B cell (primary cell): ENCODE results near the gene KAT7. TPM values are rescaled to one million over a fixed set of nuclear protein-coding genes. Genes with fewer than 3 reads are reported as not detected.

Experiments
- ATAC-seq: fragments of 200-7000 bp; cut with Tn5 transposase; one replicate; pipeline ENCODE4 v1.10.0; 2021; ENCODE audit warnings: low read depth, mild to moderate bottlenecking, moderate number of reproducible peaks, moderate library complexity
- CTCF ChIA-PET: fragments of 350-600 bp; sonication (Branson Sonifier 250); formaldehyde crosslinking; loops from one replicate; lab custom pipeline; 2021; ENCODE audit warnings: antibody characterized with exemption, inconsistent platforms; lab: Charles Lee
- POLR2A ChIA-PET: fragments of 350-600 bp; sonication (Branson Sonifier 250); formaldehyde crosslinking; loops from one replicate; lab custom pipeline; 2021; ENCODE audit warnings: antibody characterized with exemption; lab: Charles Lee
- DNase-seq: peaks from one replicate; pipeline ENCODE4 v3.0.0; 2013
- H2AFZ ChIP-seq: 2 replicates; pipeline ENCODE4 v1.6.1; 2012; ENCODE audit warnings: mild to moderate bottlenecking, low read depth, low read length; ENCODE audit not compliant: insufficient read depth, poor library complexity, severe bottlenecking
- H3K27ac ChIP-seq, 2 donors: 1 replicate in 1 of 2; 2 replicates in 1 of 2; pipeline ENCODE4 v1.5.1; 2012 to 2013; ENCODE audit warnings: low read length in 2 of 2, mild to moderate bottlenecking in 2 of 2, moderate library complexity in 1 of 2
- H3K27me3 ChIP-seq, 4 experiments: fragments of 200-600 bp in 1 of 4; sonication (generic) in 1 of 4; replicated peaks in 1 of 4; 1 replicate in 2 of 4; 2 replicates in 2 of 4; pipeline versions ENCODE4 v1.6.1 to v1.7.0; 2013 to 2016; ENCODE audit warnings: low read length in 3 of 4, mild to moderate bottlenecking in 2 of 4, mixed read lengths in 1 of 4, moderate library complexity in 1 of 4; ENCODE audit not compliant: insufficient read depth in 4 of 4, control insufficient read depth in 3 of 4; ENCODE audit errors: control extremely low read depth in 1 of 4
- H3K36me3 ChIP-seq, 2 experiments: replicated peaks in 1 of 2; 1 replicate in 1 of 2; 2 replicates in 1 of 2; pipeline versions ENCODE4 v1.6.1 to v1.7.1; 2013; ENCODE audit warnings: low read length in 1 of 2; ENCODE audit not compliant: insufficient read depth in 2 of 2, control insufficient read depth in 1 of 2; ENCODE audit errors: control extremely low read depth in 1 of 2, extremely low read depth in 1 of 2
- H3K4me1 ChIP-seq, 2 donors: fragments of 200-600 bp in 1 of 2; sonication (generic) in 1 of 2; 1 replicate in 1 of 2; 2 replicates in 1 of 2; pipeline versions ENCODE4 v1.5.1 to v1.6.1; 2013 to 2017; ENCODE audit warnings: low read length in 2 of 2; ENCODE audit not compliant: control insufficient read depth in 2 of 2, insufficient read depth in 2 of 2
- H3K4me2 ChIP-seq: replicated peaks from 2 replicates; pipeline ENCODE3; 2012; ENCODE audit warnings: mild to moderate bottlenecking, low read depth, low read length; ENCODE audit not compliant: poor library complexity, severe bottlenecking
- H3K4me3 ChIP-seq, 5 experiments: fragments of 200-600 bp in 1 of 5; sonication (generic) in 1 of 5; 1 replicate in 3 of 5; 2 replicates in 2 of 5; pipeline versions ENCODE4 v1.5.1 to v1.7.0; 2011 to 2016; ENCODE audit warnings: low read length in 4 of 5, mild to moderate bottlenecking in 4 of 5, low read depth in 2 of 5, control low read depth in 1 of 5, moderate library complexity in 1 of 5; ENCODE audit not compliant: insufficient read depth in 1 of 5; ENCODE audit errors: control extremely low read depth in 1 of 5, extremely low read depth in 1 of 5
- H3K79me2 ChIP-seq: fragments of 200-600 bp; sonication (generic); one replicate; pipeline ENCODE4 v1.6.0; 2016; ENCODE audit warnings: low read length; ENCODE audit not compliant: control insufficient read depth, insufficient read depth
- H3K9ac ChIP-seq: fragments of 200-600 bp; sonication (generic); 2 replicates; pipeline ENCODE4 v1.6.1; 2017; ENCODE audit warnings: mild to moderate bottlenecking, low read length, moderate library complexity
- H3K9me3 ChIP-seq, 3 donors: one replicate each; pipeline versions ENCODE4 v1.6.1 to v1.7.1; 2013; ENCODE audit warnings: low read length in 2 of 3; ENCODE audit not compliant: control insufficient read depth in 2 of 3, insufficient read depth in 1 of 3; ENCODE audit errors: control extremely low read depth in 1 of 3
- H4K20me1 ChIP-seq: 2 replicates; pipeline ENCODE4 v1.6.0; 2012; ENCODE audit warnings: mild to moderate bottlenecking, low read length; ENCODE audit not compliant: insufficient read depth, control insufficient read depth, poor library complexity, severe bottlenecking
- H3K27ac Mint-ChIP-seq: one replicate; pipeline ENCODE4 v1.8.0; 2021; ENCODE audit warnings: mixed read lengths
- H3K27me3 Mint-ChIP-seq: one replicate; pipeline ENCODE4 v1.8.0; 2021; ENCODE audit warnings: mixed read lengths
- H3K4me1 Mint-ChIP-seq: one replicate; pipeline ENCODE4 v1.8.0; 2021; ENCODE audit warnings: mixed read lengths
- H3K4me3 Mint-ChIP-seq: one replicate; pipeline ENCODE4 v1.8.0; 2021; ENCODE audit warnings: mixed read lengths
- H3K9me3 Mint-ChIP-seq: one replicate; pipeline ENCODE4 v1.8.0; 2022; ENCODE audit warnings: mixed read lengths; ENCODE audit not compliant: insufficient read depth
- CTCF ChIP-seq: fragments of 200-600 bp; IDR thresholded peaks from one replicate; pipeline ENCODE4 v1.8.0; 2022; ENCODE audit warnings: antibody characterized with exemption, mild to moderate bottlenecking
- EZH2 ChIP-seq: IDR thresholded peaks from 2 replicates; pipeline ENCODE4 v1.6.1; 2012; ENCODE audit warnings: borderline replicate concordance, low read depth, mild to moderate bottlenecking, moderate library complexity, low read length; ENCODE audit not compliant: insufficient read depth, poor library complexity, severe bottlenecking
- WGBS: methylation state at CpG from one replicate; pipeline ENCODE4 v1.1.5; 2013; ENCODE audit warnings: missing lambda C conversion rate; ENCODE audit not compliant: insufficient coverage; 5-methylcytosine and 5-hydroxymethylcytosine counted together
- intact Hi-C: fragments of 100-400 bp; cut with micrococcal nuclease; formaldehyde crosslinking; loops from one replicate; pipeline ENCODE4 v1.10.0; 2022
- polyA plus RNA-seq: library from polyadenylated mRNA; depleted of rRNA; stranded (reverse); fragments of >200 nt; gene quantifications from 2 replicates; pipeline ENCODE4 v1.2.3, GENCODE V29; 2012
- total RNA-seq, 2 donors: library from RNA; stranded (reverse); fragments of 120-200 nt in 1 of 2; gene quantifications; 1 replicate in 1 of 2; 2 replicates in 1 of 2; pipeline versions ENCODE4 v1.2.3 to v1.2.4, GENCODE V29; 2013 to 2022

The KAT7 gene
- total and polyA plus RNA-seq, 2 donors (not counting 1 experiment from before 2014, with no cell fraction given), result 16.7 to 124 TPM

- intact Hi-C loops, result no loop called here
- Histone ChIP-seq H3K36me3 (no peaks in the 10 kb centered on the region), H2AFZ (no peak overlapping the region), H4K20me1 (no peaks in the 10 kb centered on the region), H3K4me1 (peaks cover 12 to 15% of the 10 kb centered on the region in 2 donors), H3K79me2 (no peaks in the 10 kb centered on the region), H3K4me3 (no peak overlapping the region), H3K4me2 (no peak overlapping the region), H3K9ac (no peak overlapping the region), H3K27me3 (peaks cover 0 to 24% (median 6%) of the 10 kb centered on the region in 4 experiments), H3K27ac (no peak overlapping the region), H3K9me3 (no peaks in the 10 kb centered on the region)
- 80% methylated on average over 6 of the region's 10 CpGs for WGBS
- DNase-seq (no peak), ATAC-seq (no peak)
- CTCF ChIA-PET, result interaction anchor here (0.6 to 1.4 kb wide), 2 partner anchors 143 to 240 kb away, joined by 3 read pairs; no protein-coding TSS in a partner anchor
- POLR2A ChIA-PET, result no interaction called here
- H3K9me3 Mint-ChIP-seq, result no peaks in the 10 kb centered on the region
- TF ChIP-seq EZH2, result no peak
- no peak for TF ChIP-seq CTCF
- H3K27me3 Mint-ChIP-seq, result peaks cover 28% of the 10 kb centered on the region
- H3K4me3 Mint-ChIP-seq, result no peak overlapping the region
- no peak overlapping the region for H3K27ac Mint-ChIP-seq
- peaks cover 14% of the 10 kb centered on the region for H3K4me1 Mint-ChIP-seq
Measured at GRCh38 chr17:49853470-49854015, 65.1 kb downstream of the KAT7 start.

GRCh38 chr17:49854126-49854525, 65.6 kb downstream of the KAT7 start:
- Mint-ChIP-seq H3K27me3 (peaks cover 31% of the 10 kb centered on the region), H3K4me1 (peaks cover 14% of the 10 kb centered on the region), H3K27ac (no peak overlapping the region), H3K4me3 (no peak overlapping the region), H3K9me3 (no peaks in the 10 kb centered on the region)
- H4K20me1 ChIP-seq, result no peaks in the 10 kb centered on the region
- ATAC-seq (no peak), DNase-seq (no peak)
- H3K9me3 ChIP-seq, result no peaks in the 10 kb centered on the region
- H3K27me3 ChIP-seq, result peaks cover 0 to 29% (median 6%) of the 10 kb centered on the region in 4 experiments
- TF ChIP-seq EZH2 (no peak), CTCF (no peak)
- H3K27ac ChIP-seq, result no peak overlapping the region
- H3K79me2 ChIP-seq, result no peaks in the 10 kb centered on the region
- WGBS, result 82% methylated on average over 5 of the region's 5 CpGs
- no peaks in the 10 kb centered on the region for H3K36me3 ChIP-seq
- H3K4me1 ChIP-seq, result peaks cover 12 to 15% of the 10 kb centered on the region in 2 donors
- intact Hi-C loops, result no loop called here
- ChIA-PET CTCF (interaction anchor here (0.6 to 1.4 kb wide), 2 partner anchors 143 to 239 kb away, joined by 3 read pairs; no protein-coding TSS in a partner anchor), POLR2A (no interaction called here)
- H3K4me2 ChIP-seq, result no peak overlapping the region
- H3K9ac ChIP-seq, result no peak overlapping the region
- no peak overlapping the region for H3K4me3 ChIP-seq
- no peak overlapping the region for H2AFZ ChIP-seq
